MM.1S (cell line): ENCODE results near the gene RAI1.

Experiments used
- DNase-seq: peaks from one replicate; pipeline ENCODE4 v3.0.0-alpha.2; 2015
- H2AFZ ChIP-seq: fragments of 300-600 bp; sonication (generic); 2 replicates; pipeline ENCODE4 v1.6.0; 2016; ENCODE audit warnings: antibody characterized with exemption, low read length
- H3F3A ChIP-seq: fragments of 300-600 bp; sonication (generic); 2 replicates; pipeline ENCODE4 v1.6.1; 2016; ENCODE audit warnings: mild to moderate bottlenecking, antibody characterized with exemption, low read length, moderate library complexity, mixed read lengths; ENCODE audit not compliant: insufficient read depth
- H3K27ac ChIP-seq: fragments of 300-600 bp; sonication (generic); 2 replicates; pipeline ENCODE4 v1.5.1; 2016; ENCODE audit warnings: mild to moderate bottlenecking, low read length
- H3K27me3 ChIP-seq: fragments of 300-600 bp; sonication (generic); replicated peaks from 2 replicates; pipeline ENCODE4 v1.6.0; 2016; ENCODE audit warnings: low read length; ENCODE audit not compliant: insufficient read depth
- H3K36me3 ChIP-seq: fragments of 300-600 bp; sonication (generic); replicated peaks from 2 replicates; pipeline ENCODE4 v1.6.1; 2016; ENCODE audit warnings: mild to moderate bottlenecking, low read length, mixed read lengths; ENCODE audit not compliant: insufficient read depth
- H3K4me1 ChIP-seq: fragments of 300-600 bp; sonication (generic); 2 replicates; pipeline ENCODE4 v1.6.1; 2016; ENCODE audit warnings: low read length, mixed read lengths
- H3K4me2 ChIP-seq: fragments of 300-600 bp; sonication (generic); 2 replicates; pipeline ENCODE4 v1.6.0; 2016; ENCODE audit warnings: low read depth, low read length
- H3K4me3 ChIP-seq: fragments of 300-600 bp; sonication (generic); 2 replicates; pipeline ENCODE4 v1.5.1; 2016; ENCODE audit warnings: low read length, mixed read lengths
- H3K79me2 ChIP-seq: fragments of 300-600 bp; sonication (generic); 2 replicates; pipeline ENCODE4 v1.6.1; 2016; ENCODE audit warnings: mixed run types, low read length, mixed read lengths
- H3K9ac ChIP-seq: fragments of 300-600 bp; sonication (generic); 2 replicates; pipeline ENCODE4 v1.6.1; 2016; ENCODE audit warnings: low read length, mixed read lengths
- H3K9me2 ChIP-seq: fragments of 300-600 bp; sonication (generic); replicated peaks from 2 replicates; pipeline ENCODE4 v1.6.1; 2016; ENCODE audit warnings: mild to moderate bottlenecking, low read length, mixed read lengths; ENCODE audit not compliant: insufficient read depth
- H3K9me3 ChIP-seq: fragments of 300-600 bp; sonication (generic); replicated peaks from 2 replicates; pipeline ENCODE4 v1.6.1; 2016; ENCODE audit warnings: mild to moderate bottlenecking, low read length, mixed read lengths; ENCODE audit not compliant: insufficient read depth
- H4K20me1 ChIP-seq: fragments of 300-600 bp; sonication (generic); 2 replicates; pipeline ENCODE4 v1.6.1; 2016; ENCODE audit warnings: mild to moderate bottlenecking, low read length, moderate library complexity, mixed read lengths; ENCODE audit not compliant: insufficient read depth
- EZH2 ChIP-seq: fragments of 300-600 bp; sonication (generic); optimal IDR thresholded peaks from 2 replicates; pipeline ENCODE3; 2017; ENCODE audit warnings: low read depth, mild to moderate bottlenecking, antibody characterized with exemption, low read length, mixed read lengths
- EZH2phosphoT487 ChIP-seq: fragments of 300-600 bp; sonication (generic); IDR thresholded peaks from 2 replicates; pipeline ENCODE4 v1.6.1; 2018; ENCODE audit warnings: antibody characterized with exemption, low read length
- TF ChIP-seq, protein P1 (sequence below): fragments of 300-600 bp; sonication (generic); IDR thresholded peaks from 2 replicates; pipeline ENCODE4 v1.5.1; 2016; ENCODE audit warnings: antibody characterized with exemption, low read length, mixed read lengths

The RAI1 gene

DNA sequence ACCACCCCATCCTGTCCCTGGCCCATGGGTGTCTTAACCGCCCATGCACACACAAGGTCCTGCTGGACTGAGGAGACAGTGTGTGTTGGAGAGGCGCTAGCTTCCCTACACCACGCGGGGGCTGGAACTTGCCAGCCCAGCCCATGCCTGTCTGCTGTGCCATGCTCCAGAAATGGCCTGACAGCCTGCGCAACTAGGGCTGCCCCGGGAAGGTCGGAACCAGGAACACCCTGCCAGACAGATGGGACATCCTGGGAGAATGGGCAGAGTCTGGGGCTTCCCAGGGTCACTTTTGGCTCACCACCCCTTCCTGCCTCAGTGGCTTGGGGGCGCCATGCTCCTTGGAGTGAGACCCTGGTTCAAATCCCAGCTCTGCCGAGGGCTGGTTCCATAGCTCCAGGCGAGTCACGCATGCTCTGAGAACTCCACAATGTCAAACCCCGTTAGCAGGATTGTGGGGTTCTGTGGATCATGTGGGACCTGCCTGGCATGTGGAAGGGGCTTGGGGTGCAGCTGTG is 119.3 kb downstream of the RAI1 start:
- H3F3A ChIP-seq = no peaks in the 10 kb centered on the region
- no peak overlapping the region for H3K9ac ChIP-seq
- no peak overlapping the region for H3K4me3 ChIP-seq
- H3K27ac ChIP-seq = no peak overlapping the region
- no peaks in the 10 kb centered on the region for H3K9me2 ChIP-seq
- H2AFZ ChIP-seq = no peak overlapping the region
- no peaks in the 10 kb centered on the region for H3K36me3 ChIP-seq
- DNase-seq = no peak
- no peak for TF ChIP-seq EZH2
- TF ChIP-seq EZH2phosphoT487 = no peak
- TF ChIP-seq, protein P1, sequence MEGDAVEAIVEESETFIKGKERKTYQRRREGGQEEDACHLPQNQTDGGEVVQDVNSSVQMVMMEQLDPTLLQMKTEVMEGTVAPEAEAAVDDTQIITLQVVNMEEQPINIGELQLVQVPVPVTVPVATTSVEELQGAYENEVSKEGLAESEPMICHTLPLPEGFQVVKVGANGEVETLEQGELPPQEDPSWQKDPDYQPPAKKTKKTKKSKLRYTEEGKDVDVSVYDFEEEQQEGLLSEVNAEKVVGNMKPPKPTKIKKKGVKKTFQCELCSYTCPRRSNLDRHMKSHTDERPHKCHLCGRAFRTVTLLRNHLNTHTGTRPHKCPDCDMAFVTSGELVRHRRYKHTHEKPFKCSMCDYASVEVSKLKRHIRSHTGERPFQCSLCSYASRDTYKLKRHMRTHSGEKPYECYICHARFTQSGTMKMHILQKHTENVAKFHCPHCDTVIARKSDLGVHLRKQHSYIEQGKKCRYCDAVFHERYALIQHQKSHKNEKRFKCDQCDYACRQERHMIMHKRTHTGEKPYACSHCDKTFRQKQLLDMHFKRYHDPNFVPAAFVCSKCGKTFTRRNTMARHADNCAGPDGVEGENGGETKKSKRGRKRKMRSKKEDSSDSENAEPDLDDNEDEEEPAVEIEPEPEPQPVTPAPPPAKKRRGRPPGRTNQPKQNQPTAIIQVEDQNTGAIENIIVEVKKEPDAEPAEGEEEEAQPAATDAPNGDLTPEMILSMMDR = no peak
- H3K4me2 ChIP-seq = no peak overlapping the region
- no peaks in the 10 kb centered on the region for H3K9me3 ChIP-seq
- H3K4me1 ChIP-seq = no peaks in the 10 kb centered on the region
- no peaks in the 10 kb centered on the region for H3K27me3 ChIP-seq
- H4K20me1 ChIP-seq = no peaks in the 10 kb centered on the region
- no peaks in the 10 kb centered on the region for H3K79me2 ChIP-seq

DNA sequence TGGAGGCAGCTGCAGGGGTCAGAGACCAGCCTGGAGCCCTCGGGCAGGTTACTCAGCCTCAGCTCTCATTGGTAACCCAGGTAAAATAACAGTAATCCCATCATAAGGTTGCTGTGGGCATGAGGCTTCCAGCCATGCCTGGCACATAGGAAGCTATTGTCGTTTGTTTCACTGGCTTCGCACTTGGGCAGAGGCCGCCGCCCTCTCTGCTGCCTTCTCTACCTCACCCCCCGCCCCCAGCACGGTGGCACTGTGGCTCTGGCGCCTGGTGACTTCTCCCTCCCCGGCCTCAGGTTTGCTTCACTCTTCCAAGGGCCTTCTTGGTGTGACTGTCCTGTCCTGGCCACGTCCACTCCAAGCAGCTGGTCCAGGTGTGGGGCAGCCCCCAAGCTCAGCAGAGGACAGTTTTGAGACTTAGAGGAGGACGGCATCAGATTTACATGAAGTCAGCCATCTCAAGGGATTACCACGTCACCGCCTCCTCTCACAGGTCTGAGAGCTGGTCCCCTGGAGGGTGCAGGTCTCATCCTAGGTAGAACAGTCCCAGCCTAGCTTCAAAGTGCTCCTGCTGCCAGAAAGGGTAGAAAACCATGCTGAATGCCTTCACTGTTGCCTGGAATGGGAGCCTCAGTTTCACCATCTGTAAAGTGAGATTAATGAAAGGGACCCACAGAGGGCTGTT is 120.7 kb downstream of the RAI1 start:
- Histone ChIP-seq H3K9me3 (no peaks in the 10 kb centered on the region), H4K20me1 (no peaks in the 10 kb centered on the region), H3K4me1 (no peaks in the 10 kb centered on the region), H2AFZ (no peak overlapping the region), H3K4me2 (no peak overlapping the region), H3K27me3 (no peaks in the 10 kb centered on the region), H3F3A (no peaks in the 10 kb centered on the region), H3K36me3 (no peaks in the 10 kb centered on the region), H3K9ac (no peak overlapping the region), H3K4me3 (no peak overlapping the region), H3K79me2 (no peaks in the 10 kb centered on the region), H3K27ac (no peak overlapping the region), H3K9me2 (no peaks in the 10 kb centered on the region)
- DNase-seq = no peak
- TF ChIP-seq EZH2 (no peak), EZH2phosphoT487 (no peak)
- TF ChIP-seq, protein P1 = no peak

DNA sequence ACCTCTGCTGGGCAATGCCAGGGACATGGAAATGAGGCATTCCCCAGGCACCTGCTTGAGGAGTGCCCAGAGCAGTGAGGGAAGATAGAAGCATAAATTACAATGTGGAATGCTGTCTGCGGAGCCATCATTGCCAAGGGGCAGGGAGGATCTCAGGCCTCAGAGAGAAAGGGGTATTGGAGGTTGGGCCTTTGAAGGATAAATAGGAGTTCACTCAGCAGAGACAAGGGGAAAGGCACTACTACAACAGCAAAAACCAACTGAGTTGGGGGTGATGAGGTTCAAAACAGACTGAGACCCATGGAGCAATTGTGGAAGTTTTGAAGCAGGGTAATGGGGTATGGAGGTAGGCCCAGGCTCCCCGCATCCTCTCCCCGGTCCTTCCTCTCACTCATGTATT is 122.7 kb downstream of the RAI1 start:
- H3K27ac ChIP-seq = no peak overlapping the region
- no peaks in the 10 kb centered on the region for H3K9me3 ChIP-seq
- H3K27me3 ChIP-seq = no peaks in the 10 kb centered on the region
- no peak overlapping the region for H2AFZ ChIP-seq
- no peak for DNase-seq
- H3K4me1 ChIP-seq = peaks cover 11% of the 10 kb centered on the region
- H3K79me2 ChIP-seq = no peaks in the 10 kb centered on the region
- no peak overlapping the region for H3K9ac ChIP-seq
- no peak overlapping the region for H3K4me3 ChIP-seq
- TF ChIP-seq EZH2phosphoT487 = no peak
- TF ChIP-seq, protein P1 = no peak
- H3K9me2 ChIP-seq = no peaks in the 10 kb centered on the region
- no peaks in the 10 kb centered on the region for H3K36me3 ChIP-seq
- peaks cover 6% of the 10 kb centered on the region for H3F3A ChIP-seq
- H3K4me2 ChIP-seq = no peak overlapping the region
- no peaks in the 10 kb centered on the region for H4K20me1 ChIP-seq
